Activated CD8-positive, alpha-beta memory T cell treated with anti-CD3 and anti-CD28 coated beads, Interleukin-2, amount 50 U/mL, for 1 hour (primary cell): ENCODE data around the gene PLCB1.

Experiments
- DNase-seq: peaks from one replicate; pipeline ENCODE4 v3.0.0-alpha.2; 2020; ENCODE audit errors: extremely low read depth

Gene PLCB1

DNA sequence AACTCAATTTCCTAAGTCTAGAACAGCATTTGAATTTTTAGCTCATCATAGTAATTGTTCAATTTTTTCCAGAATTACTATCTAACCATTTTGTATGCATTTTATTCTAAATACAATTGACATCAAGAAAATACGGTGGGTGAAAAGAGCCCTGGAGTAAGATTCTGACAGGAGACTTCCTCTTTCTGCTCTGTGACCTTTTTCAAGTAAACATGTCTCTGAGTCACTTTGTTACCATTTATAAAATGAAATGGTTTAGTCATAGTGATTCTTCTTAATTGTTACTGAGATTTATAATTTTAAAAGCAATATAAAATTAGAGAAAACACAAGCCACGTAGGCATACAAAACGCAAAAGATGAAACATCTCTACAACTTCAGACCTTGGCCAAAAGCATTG is 80.2 kb downstream of the PLCB1 start:
- DNase-seq, result no peak

DNA sequence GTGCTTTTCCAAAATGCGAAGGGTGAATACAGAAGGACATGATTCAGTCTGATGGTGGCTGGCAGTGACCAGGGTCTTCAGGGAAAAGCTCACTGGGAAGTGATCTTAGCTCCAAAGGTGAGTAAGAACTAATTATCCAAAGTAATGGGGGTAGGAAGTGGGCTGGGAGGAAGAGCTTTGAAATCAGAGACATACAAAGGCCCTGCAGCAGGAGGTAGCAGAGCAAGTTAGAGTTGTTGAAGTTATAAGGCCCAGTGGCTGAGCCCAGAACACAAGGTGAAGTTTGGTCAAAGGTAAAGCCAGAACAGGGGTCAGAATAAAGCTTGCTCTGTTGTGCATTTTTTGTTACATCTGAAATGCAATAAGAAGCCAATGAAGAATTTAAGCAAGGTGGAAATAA is 81.2 kb downstream of the PLCB1 start:
- no peak for DNase-seq

DNA sequence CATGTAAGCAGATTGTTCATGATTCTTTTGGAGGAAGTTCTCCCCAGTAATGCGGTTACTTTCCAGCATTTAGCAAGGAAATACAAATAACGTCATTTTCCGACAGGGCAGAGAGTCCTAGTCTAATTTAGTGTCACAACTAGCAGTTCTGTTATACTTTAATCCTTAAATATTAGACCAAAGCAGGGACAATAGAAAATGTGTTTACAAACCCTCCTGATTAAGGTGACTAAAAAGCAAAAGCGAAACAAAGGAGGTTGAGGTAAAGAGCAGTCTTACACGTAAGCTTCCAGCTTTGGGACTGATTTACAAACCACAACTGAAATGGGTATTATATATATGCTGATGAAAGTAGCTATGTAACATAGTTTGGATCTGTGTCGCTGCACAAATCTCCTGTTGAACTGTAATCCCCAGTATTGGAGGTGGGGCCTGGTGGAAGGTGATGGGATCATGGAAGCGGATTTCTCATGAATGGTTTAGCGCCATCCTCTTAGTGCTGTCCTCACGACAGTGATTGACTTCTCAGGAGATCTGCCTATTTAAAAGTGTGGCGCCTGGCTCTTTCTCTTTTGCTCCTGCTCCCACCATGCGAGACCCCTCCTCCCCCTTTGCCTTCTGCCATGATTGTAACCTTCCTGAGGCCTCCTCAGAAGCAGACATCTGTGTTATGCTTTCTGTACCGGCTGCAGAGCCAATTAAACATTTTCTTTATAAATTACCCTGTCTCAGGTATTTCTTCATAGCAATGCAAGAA is 81.9 kb downstream of the PLCB1 start:
- no peak for DNase-seq

DNA sequence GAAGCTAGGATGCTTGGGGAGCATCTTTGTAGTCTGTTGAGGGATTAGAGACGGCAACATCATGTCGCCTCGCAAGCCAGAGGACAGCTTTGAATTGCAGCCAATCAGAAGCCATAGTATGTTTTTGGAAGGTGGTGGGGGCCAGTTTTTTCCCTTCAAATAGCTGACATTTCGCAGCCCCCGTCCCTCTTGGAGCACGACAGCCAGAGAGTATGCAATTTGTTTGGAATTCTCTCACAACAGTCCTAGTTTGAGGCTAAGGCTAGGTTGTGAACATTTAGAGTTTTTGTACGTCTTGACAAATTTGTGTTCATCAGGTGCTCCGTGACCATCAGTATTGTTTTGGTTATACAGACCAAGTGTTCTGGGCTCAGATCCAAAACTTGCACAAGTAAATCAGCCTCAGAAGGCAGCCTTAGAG is 83.3 kb downstream of the PLCB1 start:
- DNase-seq, result no peak

DNA sequence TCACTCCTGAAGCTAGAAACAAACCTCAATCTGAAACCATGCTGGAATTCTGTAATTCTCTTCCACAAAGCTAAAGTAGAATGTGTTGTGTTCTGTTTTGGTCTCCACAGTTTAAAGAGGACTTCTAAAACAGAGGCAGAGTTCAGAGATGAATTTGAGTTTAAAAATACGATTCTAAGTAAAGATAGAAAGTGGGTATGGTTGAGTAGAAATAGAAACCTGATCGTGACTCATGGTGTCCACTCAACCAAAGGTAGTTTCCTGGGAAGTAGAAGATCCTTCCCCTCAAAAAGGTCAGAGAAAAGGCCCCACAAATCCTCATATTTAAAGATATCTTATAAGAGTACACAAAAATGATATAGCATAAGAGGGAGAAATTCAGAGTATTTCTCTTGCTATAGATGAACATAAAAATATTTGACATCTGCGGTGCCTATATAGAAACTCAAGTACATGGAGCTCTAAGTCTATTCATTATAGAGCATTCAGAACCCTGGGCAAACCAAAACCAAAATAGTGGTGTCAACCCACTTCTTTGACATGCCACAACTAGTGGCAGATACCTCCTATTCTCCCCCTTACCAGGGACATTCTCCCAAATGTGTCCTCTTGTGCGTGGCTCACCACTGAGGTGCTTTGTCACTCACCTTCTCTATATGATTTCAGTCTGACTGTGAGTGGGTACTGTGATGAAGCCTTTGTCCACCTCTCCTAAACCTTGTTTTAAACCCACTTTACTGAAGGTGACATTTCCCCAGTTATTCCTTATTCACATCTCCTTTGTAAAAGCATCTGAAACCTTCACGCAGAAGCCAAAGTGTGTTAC is 84.5 kb downstream of the PLCB1 start:
- no peak for DNase-seq

DNA sequence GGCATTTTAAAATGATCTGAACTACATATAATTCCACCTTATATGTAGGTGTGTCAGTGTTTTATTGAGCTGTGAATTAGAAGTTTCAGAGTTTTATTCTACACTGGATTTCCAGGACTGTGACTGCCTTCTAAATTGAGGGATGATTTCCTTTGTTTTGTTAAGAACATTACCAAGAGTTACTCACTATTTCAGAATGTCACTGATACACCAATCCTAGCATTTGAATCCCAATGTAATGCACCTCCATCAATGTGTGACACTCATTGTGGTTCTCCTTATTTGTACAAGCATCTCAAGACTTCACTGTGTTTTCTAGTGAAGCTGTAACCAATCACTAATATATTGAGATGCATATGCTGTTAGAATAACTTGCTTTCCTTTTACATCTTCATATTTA is 86.8 kb downstream of the PLCB1 start:
- DNase-seq, result no peak

DNA sequence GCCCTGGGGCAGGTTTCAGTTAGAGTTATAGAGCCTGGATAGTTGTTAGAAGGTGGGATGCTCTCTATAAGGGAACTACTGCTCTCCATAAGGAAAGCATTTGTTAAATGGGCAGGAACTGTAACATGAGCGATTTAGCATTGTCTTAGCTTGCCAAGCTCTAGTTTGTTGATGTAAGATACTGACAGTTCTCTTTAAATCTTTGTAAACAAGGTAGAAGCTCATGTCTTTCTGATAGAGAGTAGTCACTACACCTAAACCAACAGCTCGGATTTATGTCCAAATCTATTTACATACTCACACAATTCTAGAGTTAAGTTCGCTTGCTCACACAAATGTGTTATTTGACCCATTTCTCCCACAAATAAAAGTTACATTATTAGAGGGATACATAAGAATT is 87.3 kb downstream of the PLCB1 start:
- DNase-seq, result no peak

DNA sequence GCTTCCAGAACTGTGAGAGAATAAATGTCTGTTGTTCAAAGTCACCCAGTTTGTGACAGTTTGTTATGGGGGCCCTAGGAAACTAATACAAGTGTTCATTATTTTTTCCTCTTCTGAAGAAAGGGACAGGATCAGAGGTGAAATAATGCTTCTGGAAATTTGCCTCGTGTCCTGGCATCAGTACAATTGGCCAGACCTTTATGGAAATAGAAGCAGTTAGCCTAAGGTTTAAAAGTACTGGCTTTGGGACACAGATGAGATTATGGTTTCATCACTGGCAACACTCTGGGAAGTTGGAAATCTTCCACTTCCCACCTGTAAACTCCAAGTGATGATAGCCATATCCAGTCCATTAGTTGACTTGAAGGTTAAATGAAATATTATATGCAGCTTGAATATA is 88.7 kb downstream of the PLCB1 start:
- no peak for DNase-seq

DNA sequence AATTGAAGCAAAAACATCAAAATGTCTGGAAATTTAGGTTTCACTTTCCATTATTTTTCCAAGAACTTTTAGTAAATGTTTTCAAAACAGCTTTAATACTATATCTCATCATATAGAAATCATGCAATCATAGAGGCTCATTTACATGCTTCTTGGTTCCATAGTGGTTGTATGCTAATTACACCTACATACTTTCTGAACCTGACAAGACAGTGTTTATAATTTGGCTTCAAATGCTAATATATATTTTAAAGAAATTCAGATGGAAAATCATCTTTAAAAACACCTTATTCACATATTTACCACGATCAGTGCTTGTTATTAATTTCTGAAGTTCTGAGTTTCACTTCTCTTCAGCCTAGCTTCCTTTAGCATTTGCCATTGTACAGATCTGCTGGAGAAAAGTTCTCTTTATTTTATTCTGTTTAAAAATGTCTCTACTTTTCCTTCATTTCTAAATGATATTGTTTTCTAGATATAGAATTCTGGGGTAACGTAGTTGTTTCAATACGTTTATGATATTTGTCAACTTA is 89.9 kb downstream of the PLCB1 start:
- DNase-seq, result no peak

DNA sequence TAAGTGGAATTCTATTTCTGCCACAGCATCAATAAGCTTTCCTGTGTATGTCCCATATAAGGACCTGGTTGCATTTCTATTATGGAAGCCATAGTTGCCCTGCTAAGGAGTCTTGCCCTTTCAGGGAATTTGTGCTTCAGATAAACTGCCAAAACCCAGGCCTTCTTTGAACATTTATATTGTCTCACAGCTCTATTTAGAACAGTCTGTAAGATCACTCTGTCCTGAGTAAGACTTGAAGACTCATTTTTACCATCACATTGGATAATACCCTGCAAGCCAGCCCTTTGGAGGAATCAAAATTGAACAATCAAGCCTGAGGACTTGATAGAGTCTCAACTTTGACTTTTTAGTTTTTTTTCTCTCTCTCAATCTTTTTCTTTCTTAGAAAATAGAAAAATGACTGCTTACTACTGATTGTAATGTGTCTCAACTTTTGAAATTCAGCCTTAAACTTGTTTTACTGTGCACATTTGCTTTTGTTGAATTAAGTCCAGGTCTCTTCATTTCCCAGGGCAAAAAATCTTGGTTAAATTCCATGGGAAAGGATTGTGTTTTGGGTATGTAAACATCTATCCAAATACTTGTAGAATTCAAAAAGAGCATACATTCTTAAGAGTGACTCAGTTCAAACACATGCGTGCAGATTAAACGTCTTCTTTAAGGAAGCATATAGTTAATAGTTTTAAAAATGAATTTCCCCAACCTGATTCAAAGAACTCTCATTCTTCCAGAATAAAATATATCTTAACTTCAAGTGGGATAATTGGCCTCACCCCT is 91.2 kb downstream of the PLCB1 start:
- DNase-seq, result no peak

DNA sequence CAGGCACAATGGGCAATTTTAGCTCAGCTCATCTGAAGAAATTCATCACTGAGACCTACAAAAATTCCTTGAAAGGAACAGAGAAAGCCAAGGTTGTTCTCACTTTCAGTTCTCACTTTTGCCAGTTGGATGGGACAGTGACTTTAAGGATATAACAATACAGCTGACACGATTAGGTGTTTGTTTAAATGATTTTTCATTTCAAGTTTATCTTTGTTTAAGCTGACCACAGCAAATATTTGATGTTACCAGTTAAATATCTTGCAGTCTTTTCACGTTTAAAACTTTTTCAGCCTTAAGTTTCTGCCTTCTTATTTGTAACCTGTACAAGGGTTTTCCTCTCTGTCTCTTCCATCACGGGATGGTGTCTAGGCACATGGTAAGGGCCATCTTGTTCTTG is 93.6 kb downstream of the PLCB1 start:
- DNase-seq, result no peak

DNA sequence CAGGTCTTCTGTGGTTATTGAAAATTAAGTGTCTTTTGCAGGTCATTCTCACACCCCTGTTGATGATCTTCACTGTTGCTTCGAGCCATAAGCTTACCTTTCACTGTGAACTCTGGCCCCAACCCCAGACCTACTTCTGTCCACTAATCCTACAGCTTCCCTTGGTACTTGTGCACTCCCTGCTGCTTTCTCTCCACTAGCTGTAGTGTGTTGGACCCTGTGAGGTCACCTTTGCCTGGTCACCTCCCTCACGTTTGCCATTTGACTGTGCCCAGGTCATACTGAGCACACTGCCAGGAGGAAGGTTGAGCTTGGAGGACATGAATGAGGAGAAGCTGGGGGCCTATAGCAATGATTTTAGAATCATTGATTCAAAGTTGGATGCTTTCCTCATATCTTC is 94.0 kb downstream of the PLCB1 start:
- DNase-seq, result no peak

DNA sequence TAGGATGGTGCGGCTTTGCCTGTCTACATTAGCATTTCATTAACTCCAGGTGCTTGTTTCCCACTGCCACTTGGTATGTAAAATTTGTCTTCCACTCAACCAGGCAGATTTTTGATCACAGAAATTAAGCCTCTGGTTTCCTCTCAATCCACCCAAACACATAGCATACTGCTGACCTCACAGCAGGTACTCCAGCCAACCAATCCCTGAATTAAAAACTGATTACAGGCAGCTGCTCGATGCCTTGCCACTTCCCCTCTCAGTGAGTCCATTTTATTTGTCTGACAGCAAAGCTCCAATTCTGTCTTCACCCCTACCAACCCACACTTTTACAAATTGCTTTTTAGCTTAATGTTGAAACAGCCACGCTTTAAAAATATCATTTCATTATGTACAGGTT is 95.2 kb downstream of the PLCB1 start:
- no peak for DNase-seq

DNA sequence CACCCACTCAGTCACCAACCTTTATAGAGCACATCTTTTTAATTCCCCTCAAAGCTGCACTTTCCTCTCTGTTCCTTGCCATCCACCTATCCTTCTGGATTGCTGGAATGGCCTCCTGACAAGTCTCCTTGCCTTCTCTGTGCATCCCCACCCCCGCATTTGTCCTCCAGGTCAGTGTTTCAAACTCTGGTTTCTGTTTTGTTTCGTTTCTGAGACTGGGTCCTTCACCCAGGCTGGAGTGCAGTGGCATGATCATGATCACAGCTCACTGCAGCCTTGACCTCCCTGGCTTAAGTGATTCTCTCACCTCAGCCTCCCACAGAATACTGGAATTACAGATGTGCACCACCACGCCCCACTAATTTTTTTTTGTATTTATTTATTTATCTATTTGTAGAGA is 96.2 kb downstream of the PLCB1 start:
- no peak for DNase-seq

DNA sequence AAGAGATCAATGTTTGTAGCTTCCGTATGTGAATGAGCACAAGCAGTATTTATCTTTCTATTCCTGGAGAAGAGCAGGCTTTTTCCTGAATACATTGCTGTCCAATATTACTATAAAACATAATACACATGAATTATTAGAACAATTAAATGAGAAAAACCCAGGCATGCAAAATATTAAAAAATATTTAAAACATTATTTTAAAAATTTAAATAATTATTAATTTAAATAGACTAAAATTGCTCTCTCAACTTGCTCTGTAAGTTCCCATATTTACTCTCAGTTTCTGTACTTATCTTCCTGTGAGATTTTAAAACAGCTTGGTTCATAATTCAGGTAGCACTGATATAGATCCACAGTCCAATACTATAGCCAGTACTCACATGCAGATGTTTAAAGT is 97.0 kb downstream of the PLCB1 start:
- no peak for DNase-seq

DNA sequence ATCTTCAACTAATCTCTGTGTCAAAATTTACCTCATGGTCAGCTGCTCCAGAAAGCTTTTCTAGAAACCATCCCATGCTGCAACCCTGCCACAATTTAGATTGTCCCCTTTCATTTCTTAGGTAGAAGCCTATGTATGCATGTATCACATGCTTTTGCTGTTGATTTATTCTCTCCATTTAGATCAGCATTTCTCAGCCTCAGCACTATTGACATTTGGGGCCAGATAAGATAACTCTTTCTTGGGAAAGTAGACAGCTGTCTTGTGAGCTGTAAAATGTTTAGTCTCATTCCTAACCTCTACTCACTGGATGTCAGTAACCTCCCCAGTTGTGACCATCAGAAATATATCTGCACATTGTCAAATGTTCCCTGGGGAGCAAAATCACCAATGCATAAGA is 99.0 kb downstream of the PLCB1 start:
- no peak for DNase-seq

DNA sequence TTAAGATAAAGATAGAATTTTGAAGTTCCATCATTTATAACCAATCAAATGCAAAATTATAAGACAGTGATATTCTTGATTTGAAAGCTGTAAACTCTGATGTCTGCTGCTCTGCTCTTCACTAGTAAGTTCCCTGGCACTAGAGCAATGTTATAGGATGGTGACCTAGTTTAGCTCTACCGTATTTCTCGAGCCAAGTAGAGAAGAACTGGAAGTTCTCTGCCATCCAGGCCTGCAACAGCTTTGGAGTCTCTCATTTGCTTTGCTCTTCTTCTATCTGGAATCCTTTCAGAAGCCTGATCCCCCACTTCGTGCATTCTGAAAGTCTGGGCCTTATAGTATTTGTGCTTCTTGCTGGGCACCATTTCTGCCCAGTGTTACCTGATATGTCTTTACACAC is 100.3 kb downstream of the PLCB1 start:
- no peak for DNase-seq

DNA sequence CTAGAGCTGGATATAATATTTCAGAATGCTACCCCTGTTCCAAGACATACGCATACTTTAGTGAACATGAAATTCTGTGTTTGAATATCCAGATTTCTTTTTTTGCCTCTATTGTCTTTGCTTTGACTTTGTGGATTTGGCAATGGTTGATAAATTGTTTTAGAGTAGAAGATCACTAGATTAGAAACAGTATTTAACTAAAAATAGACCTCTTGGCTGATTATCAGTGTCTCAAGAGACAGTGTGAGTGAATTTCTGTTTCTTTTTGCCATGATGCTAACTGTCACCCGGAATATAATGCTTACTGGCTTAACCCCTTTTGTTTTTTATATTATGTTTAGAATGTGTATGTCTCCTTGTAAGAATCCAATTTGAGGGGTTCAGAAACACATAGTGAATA is 102.5 kb downstream of the PLCB1 start:
- DNase-seq, result no peak

DNA sequence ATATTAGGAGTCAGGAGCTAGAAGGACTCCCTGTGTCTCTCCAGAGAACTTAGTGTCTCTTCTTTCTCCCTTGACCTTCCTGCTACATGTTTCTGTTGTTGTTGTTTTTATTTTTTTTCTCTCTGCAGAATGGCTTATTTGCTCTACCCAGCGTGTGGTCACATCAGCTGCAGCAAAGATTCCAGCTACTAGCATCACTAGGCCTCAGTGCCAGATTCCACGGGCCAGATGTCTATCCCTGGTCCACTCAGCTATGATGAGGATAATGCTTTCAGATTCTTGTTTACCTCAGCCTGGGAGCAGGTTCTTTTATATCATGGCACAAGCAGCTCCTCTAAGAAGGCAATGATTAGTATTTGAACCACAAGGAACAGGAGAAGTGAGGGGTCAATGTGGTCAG is 110.0 kb downstream of the PLCB1 start:
- DNase-seq, result no peak

DNA sequence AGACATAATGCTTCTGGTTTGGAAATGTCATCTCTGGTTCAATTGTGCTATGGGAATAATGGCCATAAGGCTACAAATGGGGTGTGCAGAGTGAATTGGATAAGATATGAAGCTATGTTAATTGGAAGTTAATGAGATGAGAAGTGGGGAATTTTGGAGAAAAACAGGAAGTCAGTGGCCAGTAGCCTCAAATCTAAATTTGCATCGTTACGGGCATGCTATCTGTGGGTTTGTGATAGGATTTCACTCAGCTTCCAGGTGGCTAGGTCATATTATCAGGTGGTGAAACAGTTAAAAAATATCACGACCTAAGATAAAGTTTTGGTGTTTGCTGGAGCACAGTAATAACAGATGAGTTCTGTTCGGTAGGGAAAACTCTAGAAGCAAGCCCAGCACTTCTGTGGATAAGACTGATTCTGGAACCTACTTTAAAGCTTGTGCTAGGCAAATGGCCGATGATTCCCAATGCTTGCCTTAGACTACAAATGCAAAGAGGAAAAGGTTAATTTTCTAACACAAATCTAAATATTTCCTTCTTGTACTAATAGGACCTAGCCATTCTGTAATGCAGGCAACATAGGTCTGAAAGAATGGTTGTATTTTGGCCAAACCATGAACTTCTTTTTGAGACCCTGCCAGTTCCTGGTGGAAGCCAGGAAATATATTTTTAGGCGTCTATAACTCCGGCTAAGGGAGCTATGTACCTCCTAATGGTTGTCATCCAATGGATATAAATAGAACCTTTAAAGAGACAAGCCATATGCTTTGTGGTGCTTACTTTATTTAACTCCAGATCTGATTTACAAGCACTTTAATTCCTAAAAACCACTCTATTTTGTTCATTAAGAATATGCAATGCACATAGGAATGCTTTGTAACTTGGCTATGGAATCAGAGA is 111.0 kb downstream of the PLCB1 start:
- DNase-seq, result no peak

DNA sequence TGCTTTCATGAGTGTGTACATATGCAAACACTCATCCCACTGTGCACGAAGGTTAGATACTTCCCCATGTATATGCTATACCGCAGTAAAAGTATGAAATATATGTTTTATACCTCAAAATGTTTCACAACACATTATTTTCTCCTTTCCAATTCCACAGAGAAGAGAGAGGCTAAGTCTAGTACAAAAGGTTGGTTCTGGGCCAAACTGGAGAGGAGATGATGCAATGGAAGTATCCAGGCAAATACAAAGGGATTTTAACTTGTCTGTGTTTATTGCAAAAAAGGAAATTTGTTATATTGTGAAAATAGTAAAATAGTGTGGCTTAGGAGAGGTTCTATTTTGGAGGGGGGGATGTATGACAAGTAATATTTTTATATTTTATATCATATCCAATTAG is 112.6 kb downstream of the PLCB1 start:
- no peak for DNase-seq
